Smooth muscle cell (in vitro differentiated cells): ENCODE measurements around the gene TRPV6. TPM values are rescaled to one million over a fixed set of nuclear protein-coding genes. Genes with fewer than 3 reads are reported as not detected.
A peak's percentile ranks its signal among the peaks of the same experiment; 100 is the strongest.

Experiments used
- DNase-seq: peaks from one replicate; lab custom pipeline; 2025; ENCODE audit not compliant: unreplicated experiment; lab: John Stamatoyannopoulos, UW
- H2AFZ ChIP-seq: fragments of 200-600 bp; sonication (generic); 2 replicates; pipeline ENCODE4 v1.6.0; 2016; ENCODE audit warnings: antibody characterized with exemption, low read depth, mild to moderate bottlenecking
- H3F3A ChIP-seq: fragments of 200-600 bp; sonication (generic); 2 replicates; pipeline ENCODE4 v1.6.0; 2017; ENCODE audit warnings: antibody characterized with exemption, low read depth
- H3K27ac ChIP-seq: fragments of 200-600 bp; sonication (generic); 2 replicates; pipeline ENCODE4 v1.5.1; 2016; ENCODE audit warnings: low read depth, mild to moderate bottlenecking
- H3K27me3 ChIP-seq: fragments of 200-600 bp; sonication (generic); 2 replicates; pipeline ENCODE4 v1.6.1; 2016; ENCODE audit warnings: low read depth, mild to moderate bottlenecking
- H3K36me3 ChIP-seq: fragments of 200-600 bp; sonication (generic); 2 replicates; pipeline ENCODE4 v1.5.1; 2016; ENCODE audit warnings: low read depth
- H3K4me1 ChIP-seq: fragments of 200-600 bp; sonication (generic); 2 replicates; pipeline ENCODE4 v1.5.1; 2016; ENCODE audit warnings: low read depth
- H3K4me2 ChIP-seq: fragments of 200-600 bp; sonication (generic); 2 replicates; pipeline ENCODE4 v1.6.0; 2016; ENCODE audit warnings: mild to moderate bottlenecking
- H3K4me3 ChIP-seq: fragments of 200-600 bp; sonication (generic); 2 replicates; pipeline ENCODE4 v1.5.1; 2016; ENCODE audit warnings: mild to moderate bottlenecking
- H3K79me2 ChIP-seq: fragments of 200-600 bp; sonication (generic); 2 replicates; pipeline ENCODE4 v1.6.0; 2016; ENCODE audit warnings: low read depth, mild to moderate bottlenecking
- H3K9ac ChIP-seq: fragments of 200-600 bp; sonication (generic); 2 replicates; pipeline ENCODE4 v1.6.0; 2016; ENCODE audit warnings: low read depth
- H3K9me3 ChIP-seq: fragments of 200-600 bp; sonication (generic); replicated peaks from 2 replicates; pipeline ENCODE4 v1.5.1; 2016; ENCODE audit warnings: low read depth
- H4K20me1 ChIP-seq: fragments of 200-600 bp; sonication (generic); 2 replicates; pipeline ENCODE4 v1.6.0; 2016; ENCODE audit warnings: low read depth
- CTCF ChIP-seq: fragments of 200-600 bp; sonication (generic); IDR thresholded peaks from 2 replicates; pipeline ENCODE4 v1.5.1; 2017; ENCODE audit warnings: borderline replicate concordance, mild to moderate bottlenecking, antibody characterized with exemption; ENCODE audit not compliant: insufficient read depth, poor library complexity, severe bottlenecking
- WGBS: methylation state at CpG from one replicate; pipeline ENCODE4 v1.1.7; 2016; ENCODE audit warnings: low lambda C conversion rate; 5-methylcytosine and 5-hydroxymethylcytosine counted together
- polyA plus RNA-seq: library from polyadenylated mRNA; unstranded; fragments of >200 nt; fragmentation: Nextera tagmentation; extraction: Ambion mirVana; gene quantifications from 2 replicates; pipeline ENCODE4 v1.2.1, GENCODE V29; 2016
- total RNA-seq: library from RNA; depleted of rRNA; stranded (reverse); fragments of >200 nt; gene quantifications from 2 replicates; pipeline ENCODE4 v1.2.3, GENCODE V29; 2014

Gene TRPV6
- total and polyA plus RNA-seq, 2 experiments from 2014 or later, result 0.17 TPM; not detected in 1

GRCh38 chr7:142859411-142859810, 26.1 kb downstream of the TRPV6 start:
- no peaks in the 10 kb centered on the region for H3F3A ChIP-seq
- TF ChIP-seq CTCF, result no peak
- H3K9ac ChIP-seq, result no peak overlapping the region

GRCh38 chr7:142857625-142858024, 27.9 kb downstream of the TRPV6 start:
- H3K27me3 ChIP-seq, result peaks cover 6% of the 10 kb centered on the region
- H3K4me3 ChIP-seq, result no peak overlapping the region
- H3K4me1 ChIP-seq, result peaks cover 4% of the 10 kb centered on the region
- H3F3A ChIP-seq, result no peaks in the 10 kb centered on the region
- H2AFZ ChIP-seq, result no peak overlapping the region
- H3K27ac ChIP-seq, result peak overlapping the region; percentile 7
- no peaks in the 10 kb centered on the region for H3K9me3 ChIP-seq
- DNase-seq, result no peak
- H3K4me2 ChIP-seq, result no peak overlapping the region
- H4K20me1 ChIP-seq, result no peaks in the 10 kb centered on the region
- no peak for TF ChIP-seq CTCF
- no peak overlapping the region for H3K9ac ChIP-seq
- no peaks in the 10 kb centered on the region for H3K36me3 ChIP-seq
- WGBS, result 73% methylated on average over 5 of the region's 5 CpGs
- no peaks in the 10 kb centered on the region for H3K79me2 ChIP-seq

More at GRCh38 chr7:142859411-142859810, 26.1 kb downstream of the TRPV6 start:
- Histone ChIP-seq H3K79me2 (no peaks in the 10 kb centered on the region), H3K4me2 (peak overlapping the region; percentile 7), H2AFZ (no peak overlapping the region), H3K36me3 (no peaks in the 10 kb centered on the region), H3K27ac (no peak overlapping the region), H3K4me3 (no peak overlapping the region), H3K27me3 (peaks cover 6% of the 10 kb centered on the region), H4K20me1 (no peaks in the 10 kb centered on the region), H3K9me3 (no peaks in the 10 kb centered on the region), H3K4me1 (peaks cover 4% of the 10 kb centered on the region)
- DNase-seq, result no peak

- H3K9ac ChIP-seq, result no peak overlapping the region
- H3K27ac ChIP-seq, result peak overlapping the region; percentile 7
- H3K79me2 ChIP-seq, result no peaks in the 10 kb centered on the region
- H3K36me3 ChIP-seq, result no peaks in the 10 kb centered on the region
- no peaks in the 10 kb centered on the region for H3F3A ChIP-seq
- H4K20me1 ChIP-seq, result no peaks in the 10 kb centered on the region
- 55% methylated on average over 6 of the region's 7 CpGs for WGBS
- no peak overlapping the region for H3K4me3 ChIP-seq
- no peak for DNase-seq
- peaks cover 4% of the 10 kb centered on the region for H3K4me1 ChIP-seq
- no peak for TF ChIP-seq CTCF
- H3K4me2 ChIP-seq, result no peak overlapping the region
- no peaks in the 10 kb centered on the region for H3K9me3 ChIP-seq
- H3K27me3 ChIP-seq, result peaks cover 4% of the 10 kb centered on the region
- no peak overlapping the region for H2AFZ ChIP-seq
Observed at GRCh38 chr7:142856565-142857245, 28.8 kb downstream of the TRPV6 start.
